Keratinocyte (primary cell): ENCODE data around the gene CUEDC1.

Experiments used
- EZH2 ChIP-seq: IDR thresholded peaks from one replicate; pipeline ENCODE4 v1.6.1; 2012; ENCODE audit warnings: inconsistent platforms, mild to moderate bottlenecking, low read length, moderate library complexity
- TF ChIP-seq, protein P1 (sequence below), 3 experiments: IDR thresholded peaks in 1 of 3; conservative IDR thresholded peaks in 1 of 3; optimal IDR thresholded peaks in 1 of 3; 2 replicates in 2 of 3; 3 replicates in 1 of 3; pipeline versions ENCODE3 to v1.5.1; 2011; ENCODE audit warnings: low read length in 3 of 3, mild to moderate bottlenecking in 3 of 3, moderate library complexity in 2 of 3, control low read depth in 1 of 3, inconsistent platforms in 1 of 3; ENCODE audit not compliant: insufficient read depth in 2 of 3; ENCODE audit errors: extremely low read depth in 1 of 3

DNA sequence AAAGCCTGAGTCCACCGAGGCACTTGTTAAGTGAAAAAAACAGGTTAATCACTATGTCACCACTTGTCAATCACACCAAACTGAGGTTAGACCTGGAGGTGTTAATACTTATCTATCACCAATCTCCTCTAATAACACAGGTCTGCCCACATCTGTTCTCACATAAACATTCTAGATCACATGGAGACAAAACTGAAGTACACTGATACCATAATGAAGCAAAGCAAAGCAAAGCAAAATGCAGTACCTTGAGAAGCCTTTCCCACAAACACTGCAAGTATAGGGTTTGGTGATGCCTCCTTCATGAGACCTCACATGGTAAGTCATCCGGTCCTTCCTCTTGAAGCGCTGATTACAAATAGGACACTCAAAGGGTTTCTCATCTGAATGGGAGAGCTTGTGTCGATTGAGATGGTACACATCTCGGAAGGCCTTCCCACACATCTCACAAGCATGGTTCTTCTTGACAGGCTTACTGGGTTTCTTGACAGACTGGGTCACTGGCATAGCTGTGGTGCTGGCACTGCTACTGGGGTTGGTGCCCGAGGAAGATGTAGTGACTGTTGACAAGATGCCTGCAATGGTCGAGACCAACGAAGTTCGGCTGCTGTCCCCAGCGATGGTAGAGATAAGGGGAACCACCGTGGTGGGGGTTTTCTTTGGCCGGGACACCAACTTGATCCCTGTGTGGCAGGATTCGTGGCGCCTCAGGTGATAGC is 27.4 kb upstream of the CUEDC1 start:
- TF ChIP-seq, protein P1, sequence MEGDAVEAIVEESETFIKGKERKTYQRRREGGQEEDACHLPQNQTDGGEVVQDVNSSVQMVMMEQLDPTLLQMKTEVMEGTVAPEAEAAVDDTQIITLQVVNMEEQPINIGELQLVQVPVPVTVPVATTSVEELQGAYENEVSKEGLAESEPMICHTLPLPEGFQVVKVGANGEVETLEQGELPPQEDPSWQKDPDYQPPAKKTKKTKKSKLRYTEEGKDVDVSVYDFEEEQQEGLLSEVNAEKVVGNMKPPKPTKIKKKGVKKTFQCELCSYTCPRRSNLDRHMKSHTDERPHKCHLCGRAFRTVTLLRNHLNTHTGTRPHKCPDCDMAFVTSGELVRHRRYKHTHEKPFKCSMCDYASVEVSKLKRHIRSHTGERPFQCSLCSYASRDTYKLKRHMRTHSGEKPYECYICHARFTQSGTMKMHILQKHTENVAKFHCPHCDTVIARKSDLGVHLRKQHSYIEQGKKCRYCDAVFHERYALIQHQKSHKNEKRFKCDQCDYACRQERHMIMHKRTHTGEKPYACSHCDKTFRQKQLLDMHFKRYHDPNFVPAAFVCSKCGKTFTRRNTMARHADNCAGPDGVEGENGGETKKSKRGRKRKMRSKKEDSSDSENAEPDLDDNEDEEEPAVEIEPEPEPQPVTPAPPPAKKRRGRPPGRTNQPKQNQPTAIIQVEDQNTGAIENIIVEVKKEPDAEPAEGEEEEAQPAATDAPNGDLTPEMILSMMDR (optimal IDR thresholded peaks at IDR 0.05 in 1 of 3, IDR thresholded peaks at IDR 0.05 in 1 of 3, conservative IDR thresholded peaks at IDR 0.05 in 1 of 3; ENCODE audit: extremely low read depth in 1 of 3, insufficient read depth in 2 of 3, low read length in 3 of 3), result no peak
- TF ChIP-seq EZH2, result no peak
